Measurements from ENCODE around the gene MARCHF10. TPM values are rescaled to one million over a fixed set of nuclear protein-coding genes. Genes with fewer than 3 reads are reported as not detected.

Gene MARCHF10
- total and polyA plus RNA-seq, 2 donors (not counting 3 experiments of a cell fraction or from before 2014, with no cell fraction given): 0.11 TPM; not detected in 1

- BruUV-seq (replicated peaks): TSS peak; percentile 36
- H3K36me3 ChIP-seq (ENCODE audit: control insufficient read depth in 2 of 2, extremely low read depth in 1 of 2, insufficient read depth in 2 of 2, low read length in 2 of 2): no peaks in the 10 kb centered on the region
- no peak for FAIRE-seq
- H3K4me1 ChIP-seq (ENCODE audit: control insufficient read depth, extremely low read depth, insufficient read depth, low read length): peaks cover 32% of the 10 kb centered on the region
- no peaks in the 10 kb centered on the region for H3K79me2 ChIP-seq (ENCODE audit: control insufficient read depth, insufficient read depth, low read length)
- ChIA-PET CTCF (interaction anchor here (0.9 to 2.2 kb wide), 5 partner anchors 12 to 702 kb away, joined by 3 to 12 read pairs (median 4); no protein-coding TSS in a partner anchor), POLR2A (no interaction called here)
- H3K27me3 ChIP-seq (ENCODE audit: control insufficient read depth in 2 of 2, insufficient read depth in 2 of 2, low read length in 2 of 2): peaks cover 0 to 8% of the 10 kb centered on the region in 2 experiments
- H3K4me2 ChIP-seq (ENCODE audit: insufficient read depth, low read length): peak overlapping the region; percentile 90
- dilution Hi-C loops (cut with MboI; ENCODE audit: extremely low pct_ligation_motif_present, low sequenced_read_pairs): no loop called here
- H4K20me1 ChIP-seq (replicated peaks; ENCODE audit: control insufficient read depth, extremely low read depth, insufficient read depth, low read length): no peaks in the 10 kb centered on the region
- intact Hi-C loops (cut with micrococcal nuclease): loop anchor here (1.0 to 10.0 kb wide), 3 partner anchors 264 to 378 kb away; partner anchors contain the start of gene METTL2A
- peak overlapping the region; percentile 64 for H3K9ac ChIP-seq (replicated peaks; ENCODE audit: extremely low read depth, insufficient read depth, low read length)
- H3K27ac ChIP-seq (ENCODE audit: insufficient read depth, low read depth, low read length): peak overlapping the region; percentile 40
- peak overlapping the region; percentile 23 to 56 (median 48) for H3K4me3 ChIP-seq (replicated peaks in 1 of 3; ENCODE audit: insufficient read depth in 1 of 3, low read depth in 1 of 3, low read length in 3 of 3)
- DNase-seq (ENCODE audit: low read depth, low spot score): peak; percentile 12
- no peaks in the 10 kb centered on the region for H3K9me1 ChIP-seq (replicated peaks; ENCODE audit: control insufficient read depth, extremely low read depth, insufficient read depth, low read length)
- peak overlapping the region; percentile 65 for H2AFZ ChIP-seq (ENCODE audit: low read depth, low read length)
- TF ChIP-seq POLR2A (IDR thresholded peaks at IDR 0.05; ENCODE audit: low read depth, low read length) (no peak), POLR2AphosphoS5 (IDR thresholded peaks at IDR 0.05; ENCODE audit: insufficient read depth, low read depth, low read length) (no peak), FOS (IDR thresholded peaks at IDR 0.05; ENCODE audit: borderline replicate concordance, insufficient read depth, low read length) (no peak), GATA2 (IDR thresholded peaks at IDR 0.05; ENCODE audit: insufficient read depth, insufficient read length, low read depth, low read length) (no peak), EZH2 (IDR thresholded peaks at IDR 0.05; ENCODE audit: borderline replicate concordance, low read depth, low read length, severe bottlenecking) (no peak), CTCF (IDR thresholded peaks at IDR 0.05; ENCODE audit: extremely low read depth in 1 of 2, insufficient read depth in 1 of 2, low read depth in 1 of 2, low read length in 2 of 2) (no peak), MAX (IDR thresholded peaks at IDR 0.05; ENCODE audit: insufficient read depth, insufficient read length) (no peak), MYC (IDR thresholded peaks at IDR 0.05; ENCODE audit: low read depth, low read length) (no peak), JUN (IDR thresholded peaks at IDR 0.05; ENCODE audit: borderline replicate concordance, insufficient read depth, insufficient read length, low read depth) (no peak)
- no peaks in the 10 kb centered on the region for H3K9me3 ChIP-seq (replicated peaks; ENCODE audit: control insufficient read depth, insufficient read depth, low read length)
Observed at GRCh38 chr17:62704381-62704971, 103.6 kb downstream of the MARCHF10 start.
